Measurements from ENCODE around the gene RNF115. TPM values are rescaled to one million over a fixed set of nuclear protein-coding genes. Genes with fewer than 3 reads are reported as not detected.

RNF115 gene
- 18.0 and 20.3 TPM in 2 replicates for total RNA-seq

GRCh38 chr1:145823565-145824498 lies at the start of gene RNF115, which contains the start of gene POLR3C:
RNF115 (minus strand) TSS chr1:145824095; CDS start chr1:145823873, 222 bp downstream.
POLR3C (plus strand) TSS chr1:145824200; CDS start chr1:145825777, 1,577 bp downstream.

GRCh38 chr1:145858901-145859490 lies 35.1 kb upstream of the RNF115 start, which contains the start of gene PIAS3:
PIAS3 (minus strand) TSS chr1:145859081; CDS start chr1:145858990, 91 bp downstream.

DNA sequence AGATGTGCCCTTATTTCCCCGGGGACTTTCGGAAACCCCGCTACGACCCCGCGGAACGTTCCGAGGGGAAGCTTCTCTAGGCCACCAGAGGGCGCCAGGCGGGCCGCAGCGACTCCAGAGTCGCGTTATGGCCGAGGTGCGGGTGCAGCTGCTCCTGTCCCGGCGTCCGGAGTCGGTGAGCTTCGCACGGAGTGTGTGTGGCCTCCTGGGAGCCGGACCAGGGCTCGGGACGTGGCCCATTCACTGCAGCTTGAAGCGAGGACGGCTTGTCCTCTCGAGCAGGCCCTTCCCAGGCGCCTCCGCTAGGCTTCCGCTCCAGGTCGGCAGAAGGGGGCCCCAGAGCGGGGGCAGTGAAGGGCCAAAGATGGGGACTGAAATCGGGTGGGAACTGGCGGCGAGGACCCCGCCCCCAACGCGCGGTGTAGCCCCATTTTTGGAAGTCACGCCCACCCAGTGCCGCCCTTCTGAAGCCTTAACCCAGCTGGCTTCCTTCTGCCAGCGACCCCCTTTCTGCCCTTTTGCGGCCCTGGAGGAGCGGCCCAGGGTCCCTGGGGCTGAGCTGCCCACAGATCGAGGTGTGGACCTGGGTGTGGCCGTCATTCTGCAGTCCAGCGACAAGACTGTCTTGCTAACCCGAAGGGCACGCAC lies 21.7 kb upstream of the RNF115 start, which contains the start of gene NUDT17:
Gene NUDT17, plus strand, starts transcription at position 117 of the 648 bp plus-strand sequence. Its CDS starts 11 bp downstream, at position 128.

GRCh38 chr1:145719230-145720079 lies 104.4 kb downstream of the RNF115 start, which contains the start of gene CD160:
CD160 (plus strand) TSS chr1:145719499; CDS start chr1:145728328, 8,829 bp downstream.

GRCh38 chr1:145707183-145707867 lies 116.6 kb downstream of the RNF115 start, which contains the start of gene PDZK1:
PDZK1 (minus strand) TSS chr1:145707368; CDS start chr1:145688021, 19,347 bp downstream.

Small RNA genes lying within 50 kb of the gene (small RNA-seq; reads per million reads assigned to genes)
- not detected for gene MIR6736

Other genes starting within 250 kb of the RNF115 start
- 23.5 and 25.8 TPM in 2 replicates for gene GPR89A, start 216.1 kb downstream of the RNF115 start, total RNA-seq
- gene PDZK1, start 116.7 kb downstream of the RNF115 start, total RNA-seq, result 0.29 and 0.33 TPM in 2 replicates
- not detected in 2 replicates for gene CD160, start 104.6 kb downstream of the RNF115 start, total RNA-seq
- 48.3 and 56.2 TPM in 2 replicates for gene POLR3C, start 105 bp upstream of the RNF115 start, total RNA-seq
- 2.6 and 3.7 TPM in 2 replicates for gene NUDT17, start 21.5 kb upstream of the RNF115 start, total RNA-seq
- gene PIAS3, start 35.0 kb upstream of the RNF115 start, total RNA-seq, result 18.3 and 19.6 TPM in 2 replicates
- under 0.01 and 0.10 TPM in 2 replicates for gene ANKRD35, start 61.8 kb upstream of the RNF115 start, total RNA-seq
- gene ITGA10, start 86.0 kb upstream of the RNF115 start, total RNA-seq, result 40.2 and 51.3 TPM in 2 replicates
- gene PEX11B, start 94.6 kb upstream of the RNF115 start, total RNA-seq, result 22.5 and 28.1 TPM in 2 replicates
- gene RBM8A, start 103.4 kb upstream of the RNF115 start, total RNA-seq, result 92.4 and 142 TPM in 2 replicates
- 51.5 and 52.3 TPM in 2 replicates for gene LIX1L, start 133.9 kb upstream of the RNF115 start, total RNA-seq
- gene ANKRD34A, start 140.5 kb upstream of the RNF115 start, total RNA-seq, result 0.19 and 0.33 TPM in 2 replicates
- 8.1 and 10.8 TPM in 2 replicates for gene POLR3GL, start 140.6 kb upstream of the RNF115 start, total RNA-seq
- 12.9 and 62.1 TPM in 2 replicates for gene TXNIP, start 172.5 kb upstream of the RNF115 start, total RNA-seq
- not detected in 2 replicates for gene HJV, start 197.6 kb upstream of the RNF115 start, total RNA-seq